Measurements from ENCODE around the gene EPHB4. TPM values are rescaled to one million over a fixed set of nuclear protein-coding genes. Genes with fewer than 3 reads are reported as not detected.
"Not testable (repeated sequence)": the region's sequence is repeated elsewhere in the genome, so short reads cannot be mapped to it uniquely, and the experiment has no call there.

EPHB4 gene
- total RNA-seq, 3 donors from 2014 or later = 1.5 to 3.9 (median 2.6) TPM

GRCh38 chr7:100861616-100861985 is 34.3 kb upstream of the EPHB4 start:
- ATAC-seq (no peak), DNase-seq (no peak)
- Mint-ChIP-seq H3K9me3 (no peaks in the 10 kb centered on the region), H3K27me3 (ENCODE audit: low read depth) (no peaks in the 10 kb centered on the region), H3K4me3 (no peak overlapping the region), H3K36me3 (ENCODE audit: insufficient read depth) (peaks cover 35% of the 10 kb centered on the region), H3K4me1 (ENCODE audit: low read depth) (peaks cover 8% of the 10 kb centered on the region)

- DNase-seq (no peak), ATAC-seq (no peak)
- no peaks in the 10 kb centered on the region for H3K9me3 Mint-ChIP-seq
- H3K4me3 Mint-ChIP-seq = no peak overlapping the region
- H3K4me1 Mint-ChIP-seq (ENCODE audit: low read depth) = peaks cover 5% of the 10 kb centered on the region
- H3K27me3 Mint-ChIP-seq (ENCODE audit: low read depth) = no peaks in the 10 kb centered on the region
- H3K36me3 Mint-ChIP-seq (ENCODE audit: insufficient read depth) = peaks cover 35% of the 10 kb centered on the region
Observed at GRCh38 chr7:100860702-100861615, 33.6 kb upstream of the EPHB4 start.

DNA sequence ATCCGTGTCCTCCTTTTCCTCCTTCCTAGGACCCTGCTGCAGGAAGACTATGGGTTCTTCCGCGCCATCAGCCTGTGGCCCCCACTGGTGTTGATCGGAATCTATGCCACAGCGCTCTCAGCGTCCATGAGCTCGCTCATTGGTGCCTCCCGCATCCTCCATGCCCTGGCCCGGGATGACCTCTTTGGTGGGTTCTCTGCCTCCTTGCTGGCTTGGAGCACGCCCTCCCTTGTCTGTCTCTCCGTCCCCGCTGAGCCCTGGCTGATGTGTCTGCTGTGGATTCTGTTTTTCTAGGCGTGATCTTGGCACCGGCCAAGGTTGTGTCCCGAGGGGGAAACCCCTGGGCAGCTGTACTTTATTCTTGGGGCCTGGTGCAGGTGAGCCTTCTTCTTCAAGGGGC is 32.5 kb upstream of the EPHB4 start:
- H3K36me3 Mint-ChIP-seq (ENCODE audit: insufficient read depth) = peaks cover 35% of the 10 kb centered on the region
- H3K4me3 Mint-ChIP-seq = no peak overlapping the region
- peaks cover 4% of the 10 kb centered on the region for H3K4me1 Mint-ChIP-seq (ENCODE audit: low read depth)
- no peak for DNase-seq
- ATAC-seq = no peak
- no peaks in the 10 kb centered on the region for H3K27me3 Mint-ChIP-seq (ENCODE audit: low read depth)
- H3K9me3 Mint-ChIP-seq = no peaks in the 10 kb centered on the region

- no peak for DNase-seq
- Mint-ChIP-seq H3K9me3 (no peaks in the 10 kb centered on the region), H3K27me3 (ENCODE audit: low read depth) (no peaks in the 10 kb centered on the region), H3K36me3 (ENCODE audit: insufficient read depth) (peaks cover 23% of the 10 kb centered on the region), H3K4me3 (no peak overlapping the region), H3K4me1 (ENCODE audit: low read depth) (peaks cover 10% of the 10 kb centered on the region)
- no peak for ATAC-seq
Observed at GRCh38 chr7:100856871-100857282, 29.6 kb upstream of the EPHB4 start.

- Mint-ChIP-seq H3K9me3 (no peaks in the 10 kb centered on the region), H3K4me3 (no peak overlapping the region), H3K4me1 (ENCODE audit: low read depth) (peaks cover 12% of the 10 kb centered on the region), H3K36me3 (ENCODE audit: insufficient read depth) (peaks cover 17% of the 10 kb centered on the region), H3K27me3 (ENCODE audit: low read depth) (no peaks in the 10 kb centered on the region)
- ATAC-seq (no peak), DNase-seq (no peak)
Observed at GRCh38 chr7:100855515-100855914, 28.2 kb upstream of the EPHB4 start.

- ATAC-seq; DNase-seq; H3K4me3 Mint-ChIP-seq; H3K9me3 Mint-ChIP-seq; H3K27me3 Mint-ChIP-seq (ENCODE audit: low read depth): not testable (repeated sequence)
- peaks cover 11% of the 10 kb centered on the region for H3K36me3 Mint-ChIP-seq (ENCODE audit: insufficient read depth)
- peaks cover 12% of the 10 kb centered on the region for H3K4me1 Mint-ChIP-seq (ENCODE audit: low read depth)
Observed at GRCh38 chr7:100854899-100855298, 27.6 kb upstream of the EPHB4 start.

DNA sequence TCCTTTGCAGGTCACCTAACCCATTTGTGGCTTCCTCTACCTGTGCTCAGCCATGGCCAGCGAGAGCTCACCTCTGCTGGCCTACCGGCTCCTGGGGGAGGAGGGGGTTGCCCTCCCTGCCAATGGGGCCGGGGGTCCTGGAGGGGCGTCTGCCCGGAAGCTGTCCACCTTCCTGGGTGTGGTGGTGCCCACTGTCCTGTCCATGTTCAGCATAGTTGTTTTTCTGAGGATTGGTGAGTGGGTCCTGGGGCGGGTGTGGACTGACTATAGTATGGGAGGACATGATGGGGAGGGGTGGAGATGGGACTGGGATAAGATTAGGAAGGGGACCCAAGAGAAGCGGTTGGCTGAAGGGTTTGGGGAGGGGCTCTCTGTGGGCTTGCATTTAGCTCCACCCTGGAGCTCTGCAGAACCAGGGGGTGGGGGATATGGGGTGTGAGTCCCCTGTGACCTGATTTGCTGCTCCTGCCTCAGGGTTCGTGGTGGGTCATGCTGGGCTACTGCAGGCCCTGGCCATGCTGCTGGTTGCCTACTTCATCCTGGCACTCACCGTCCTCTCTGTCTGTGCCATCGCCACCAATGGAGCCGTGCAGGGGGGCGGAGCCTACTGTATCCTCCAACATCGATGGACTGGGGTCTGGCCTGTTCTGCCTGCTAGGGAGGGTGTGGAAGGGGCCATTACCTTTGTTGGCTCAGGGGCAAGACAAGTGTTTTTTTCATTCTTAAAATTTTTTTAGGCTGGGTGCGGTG is 27.0 kb upstream of the EPHB4 start:
- Mint-ChIP-seq H3K4me3 (no peak overlapping the region), H3K9me3 (no peaks in the 10 kb centered on the region), H3K4me1 (ENCODE audit: low read depth) (peaks cover 12% of the 10 kb centered on the region), H3K27me3 (ENCODE audit: low read depth) (no peaks in the 10 kb centered on the region), H3K36me3 (ENCODE audit: insufficient read depth) (peaks cover 8% of the 10 kb centered on the region)
- ATAC-seq (no peak), DNase-seq (no peak)

DNA sequence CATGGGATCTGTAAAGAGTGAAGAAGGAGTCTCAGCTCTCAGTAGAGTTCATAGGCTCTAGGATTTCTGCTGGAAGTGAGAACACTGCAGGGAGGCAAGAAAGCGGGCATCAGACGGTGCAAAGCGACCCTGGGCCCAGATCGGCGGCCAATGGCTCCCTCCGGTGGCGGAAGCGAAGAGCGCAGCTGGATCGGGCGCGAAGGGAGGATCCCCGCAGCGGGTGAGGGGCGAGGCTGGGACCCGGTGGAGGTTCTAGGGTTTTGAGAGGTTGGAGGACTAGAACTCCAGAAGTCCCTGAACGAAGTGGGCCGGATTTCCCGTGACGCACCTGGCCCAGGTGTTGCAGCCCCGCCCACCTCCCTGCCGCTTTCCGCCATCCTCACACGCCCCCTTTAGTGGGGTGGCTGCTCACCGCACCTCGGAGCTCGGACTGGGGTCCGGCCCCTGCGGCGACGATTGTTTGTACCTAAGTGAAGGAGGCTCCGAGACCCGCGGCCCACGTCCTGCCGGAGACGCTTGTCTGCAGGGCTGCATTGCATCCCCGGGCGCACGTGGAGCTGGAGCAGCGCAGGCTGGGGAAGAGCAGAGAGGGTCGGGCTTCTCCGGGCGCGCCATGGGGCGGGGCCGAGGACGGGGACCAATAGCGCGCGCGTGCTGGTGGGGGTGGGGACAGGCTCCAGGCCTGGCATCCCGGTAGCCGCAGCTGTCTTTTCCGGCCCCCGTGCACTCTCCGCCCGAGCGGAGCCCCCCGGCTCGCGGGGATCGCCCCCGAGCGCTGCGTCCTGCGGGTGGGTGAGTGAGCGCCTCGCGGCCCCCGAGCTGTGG is 24.9 kb upstream of the EPHB4 start, which contains the start of gene SLC12A9:
Gene SLC12A9, plus strand, starts transcription at position 666 of the 825 bp plus-strand sequence. CDS start 1,485 bp downstream, outside the sequence.
- Mint-ChIP-seq H3K9me3 (no peaks in the 10 kb centered on the region), H3K4me1 (ENCODE audit: low read depth) (peaks cover 12% of the 10 kb centered on the region), H3K27me3 (ENCODE audit: low read depth) (no peaks in the 10 kb centered on the region), H3K36me3 (ENCODE audit: insufficient read depth) (peaks cover 6% of the 10 kb centered on the region), H3K4me3 (peak within 1 kb of the TSS; percentile 81)
- DNase-seq (peak; percentile 82), ATAC-seq (peak; percentile 98 to 99)

DNA sequence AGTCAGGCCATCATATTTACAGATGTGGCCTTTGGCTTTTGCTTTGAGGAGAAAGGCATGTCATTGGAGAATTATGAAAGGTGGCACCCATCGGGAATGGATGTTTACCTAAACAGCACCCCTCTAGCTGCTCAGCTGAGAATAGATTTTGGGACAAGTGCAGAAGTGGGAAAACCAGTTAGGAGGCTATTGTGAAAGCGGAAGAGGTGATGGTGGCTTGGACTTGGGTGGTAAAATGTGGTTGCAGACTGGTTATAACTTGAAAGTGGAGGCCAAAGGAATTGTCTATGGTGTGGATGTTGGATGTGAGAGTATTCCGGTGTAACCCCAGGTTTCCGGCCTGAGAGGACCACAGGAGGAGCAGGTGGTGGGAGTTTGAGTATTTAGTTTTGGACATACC is 20.0 kb upstream of the EPHB4 start:
- no peak for DNase-seq
- Mint-ChIP-seq H3K27me3 (ENCODE audit: low read depth) (no peaks in the 10 kb centered on the region), H3K4me3 (no peak overlapping the region)

GRCh38 chr7:100840470-100841100 is 13.3 kb upstream of the EPHB4 start:
- no peak for ATAC-seq
- DNase-seq = no peak

More for the DNA sequence above, 20.0 kb upstream of the EPHB4 start:
- H3K36me3 Mint-ChIP-seq (ENCODE audit: insufficient read depth) = peaks cover 3% of the 10 kb centered on the region
- no peaks in the 10 kb centered on the region for H3K9me3 Mint-ChIP-seq
- peaks cover 3% of the 10 kb centered on the region for H3K4me1 Mint-ChIP-seq (ENCODE audit: low read depth)
- no peak for ATAC-seq

DNA sequence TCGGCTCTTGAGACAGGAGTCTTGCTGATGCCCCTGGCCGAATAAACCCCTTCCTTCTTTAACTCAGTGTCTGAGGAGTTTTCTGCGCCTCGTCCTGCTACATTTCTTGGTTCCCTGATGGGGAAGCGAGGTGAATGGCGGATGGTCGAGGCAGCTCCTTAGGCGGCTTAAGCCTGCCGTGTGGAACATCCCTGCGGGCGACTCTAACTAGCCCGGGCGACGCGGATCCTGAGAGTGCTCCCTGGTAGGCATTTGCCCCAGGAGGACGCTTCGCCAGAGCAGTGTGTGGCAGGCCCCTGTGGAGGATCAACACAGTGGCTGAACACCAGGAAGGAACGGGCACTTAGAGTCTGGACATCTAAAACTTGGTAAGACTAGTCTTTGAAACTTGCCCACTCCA is 12.0 kb upstream of the EPHB4 start:
- H3K27me3 Mint-ChIP-seq (ENCODE audit: low read depth) = no peaks in the 10 kb centered on the region
- no peak overlapping the region for H3K4me3 Mint-ChIP-seq
- H3K36me3 Mint-ChIP-seq (ENCODE audit: insufficient read depth) = peaks cover 2% of the 10 kb centered on the region
- DNase-seq (no peak), ATAC-seq (no peak)
- H3K4me1 Mint-ChIP-seq (ENCODE audit: low read depth) = peaks cover 13% of the 10 kb centered on the region
- H3K9me3 Mint-ChIP-seq = no peaks in the 10 kb centered on the region

More at GRCh38 chr7:100840470-100841100, 13.3 kb upstream of the EPHB4 start:
- H3K4me1 Mint-ChIP-seq (ENCODE audit: low read depth) = peaks cover 12% of the 10 kb centered on the region
- H3K4me3 Mint-ChIP-seq = no peak overlapping the region
- no peaks in the 10 kb centered on the region for H3K27me3 Mint-ChIP-seq (ENCODE audit: low read depth)
- peaks cover 2% of the 10 kb centered on the region for H3K36me3 Mint-ChIP-seq (ENCODE audit: insufficient read depth)
- H3K9me3 Mint-ChIP-seq = no peaks in the 10 kb centered on the region

DNA sequence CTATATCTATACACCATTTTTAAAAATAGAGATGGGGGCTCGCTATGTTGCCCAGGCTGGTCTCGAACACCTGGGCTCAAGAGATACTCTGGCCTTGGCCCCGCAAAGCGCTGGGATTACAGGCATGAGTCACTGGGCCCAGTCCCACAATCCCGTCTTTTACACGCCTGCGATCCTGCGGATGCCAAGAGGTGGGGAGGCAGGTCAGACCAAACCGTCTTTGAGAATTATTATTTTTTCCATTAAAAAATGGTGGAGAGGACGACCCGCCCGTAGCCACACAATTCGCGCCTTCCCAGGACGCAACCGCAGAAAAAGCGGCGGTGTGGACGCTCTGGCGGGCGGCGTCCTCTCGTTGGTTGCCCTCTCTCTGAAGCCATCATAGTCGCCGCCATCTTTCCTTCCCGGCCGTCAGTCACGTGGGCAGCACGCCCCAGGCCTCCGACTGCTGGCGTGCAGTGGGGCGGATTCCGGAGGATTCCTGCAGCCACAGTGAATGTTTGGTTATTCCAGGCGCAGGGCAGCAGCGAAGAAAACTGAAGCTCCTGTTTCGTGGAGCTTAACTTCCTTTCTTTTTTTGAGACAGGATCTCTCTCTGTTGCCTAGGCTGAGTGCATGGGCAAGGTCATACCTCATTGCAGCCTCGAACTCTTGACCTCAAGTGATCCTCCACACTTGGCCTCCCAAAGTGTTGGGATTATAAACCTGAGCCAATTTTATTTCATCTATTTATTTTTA is 9.9 kb upstream of the EPHB4 start:
- H3K9me3 Mint-ChIP-seq = no peaks in the 10 kb centered on the region
- peak; percentile 97 to 99 for ATAC-seq

DNA sequence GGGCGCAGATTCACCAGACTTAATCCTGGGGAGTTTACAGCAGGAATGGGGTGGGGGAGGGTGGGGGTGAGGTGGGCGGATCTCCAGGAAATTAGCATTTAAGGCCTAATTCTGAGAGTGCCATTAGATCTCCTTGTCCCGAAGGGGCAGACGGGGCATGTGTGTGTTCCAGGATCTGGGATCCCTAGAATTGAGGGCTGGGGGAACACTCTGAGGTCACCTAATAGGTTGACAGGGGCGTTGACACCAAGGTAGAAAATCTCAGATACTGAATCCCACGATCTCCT is 9.4 kb upstream of the EPHB4 start:
- DNase-seq (no peak), ATAC-seq (no peak)
- Mint-ChIP-seq H3K9me3 (no peaks in the 10 kb centered on the region), H3K36me3 (ENCODE audit: insufficient read depth) (peaks cover 2% of the 10 kb centered on the region), H3K27me3 (ENCODE audit: low read depth) (no peaks in the 10 kb centered on the region), H3K4me1 (ENCODE audit: low read depth) (peaks cover 13% of the 10 kb centered on the region), H3K4me3 (peak overlapping the region; percentile 82)

More for the DNA sequence above, 9.9 kb upstream of the EPHB4 start:
- peak; percentile 78 for DNase-seq
- peaks cover 2% of the 10 kb centered on the region for H3K36me3 Mint-ChIP-seq (ENCODE audit: insufficient read depth)
- H3K27me3 Mint-ChIP-seq (ENCODE audit: low read depth) = no peaks in the 10 kb centered on the region
- H3K4me3 Mint-ChIP-seq = peak overlapping the region; percentile 82
- H3K4me1 Mint-ChIP-seq (ENCODE audit: low read depth) = peaks cover 13% of the 10 kb centered on the region
